NOMO-1 treated with DMSO at 0.1 percent for 48 hours (cell line): ENCODE results near the gene HCK.

Experiments used
- DNase-seq: peaks from one replicate; lab custom pipeline; 2025; ENCODE audit not compliant: unreplicated experiment; lab: John Stamatoyannopoulos, UW

Gene HCK

DNA sequence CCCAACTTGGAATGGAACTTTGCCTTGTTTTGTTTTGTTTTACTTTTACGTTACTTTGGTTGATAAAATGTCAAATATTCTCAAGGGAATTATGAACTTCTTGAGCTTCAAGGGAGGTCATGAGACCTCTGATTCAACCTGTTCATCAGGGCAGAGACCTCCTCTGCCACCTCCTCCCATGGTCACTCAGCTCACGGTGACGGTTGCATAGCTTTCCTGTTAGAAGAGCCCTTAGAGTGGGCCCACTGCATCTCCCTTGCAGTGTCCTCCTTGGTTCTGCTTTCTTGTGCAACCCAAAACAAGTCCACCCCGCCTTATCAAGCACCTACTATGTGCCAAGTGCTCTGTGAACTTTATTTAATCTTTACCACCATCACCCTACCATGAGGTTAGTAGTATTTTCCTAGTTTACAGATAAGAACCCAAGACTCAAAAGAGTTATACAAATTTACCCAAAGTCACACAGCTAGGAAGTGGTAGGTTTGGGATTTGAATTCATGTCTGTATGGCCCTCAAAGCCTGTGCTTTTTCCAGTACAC is 72.9 kb downstream of the HCK start:
- no peak for DNase-seq

DNA sequence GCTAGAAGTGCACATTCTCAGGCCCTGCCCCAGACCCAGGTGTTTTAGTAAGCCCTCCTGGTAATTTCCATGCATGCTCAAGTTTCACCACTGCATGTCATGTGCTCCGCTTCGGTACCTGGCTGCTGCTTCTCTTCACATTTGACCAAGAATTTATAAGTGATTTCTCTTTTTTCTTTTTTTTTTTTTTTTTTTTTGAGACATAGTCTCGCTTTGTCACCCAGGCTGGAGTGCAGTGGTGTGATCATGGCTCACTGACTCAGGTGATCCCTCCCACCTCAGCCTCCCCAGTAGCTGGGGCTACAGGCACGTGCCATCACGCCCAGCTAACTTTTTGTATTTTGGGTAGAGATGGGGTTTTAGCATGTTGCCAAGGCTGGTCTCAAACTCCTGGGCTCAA is 73.5 kb downstream of the HCK start:
- DNase-seq: no peak

DNA sequence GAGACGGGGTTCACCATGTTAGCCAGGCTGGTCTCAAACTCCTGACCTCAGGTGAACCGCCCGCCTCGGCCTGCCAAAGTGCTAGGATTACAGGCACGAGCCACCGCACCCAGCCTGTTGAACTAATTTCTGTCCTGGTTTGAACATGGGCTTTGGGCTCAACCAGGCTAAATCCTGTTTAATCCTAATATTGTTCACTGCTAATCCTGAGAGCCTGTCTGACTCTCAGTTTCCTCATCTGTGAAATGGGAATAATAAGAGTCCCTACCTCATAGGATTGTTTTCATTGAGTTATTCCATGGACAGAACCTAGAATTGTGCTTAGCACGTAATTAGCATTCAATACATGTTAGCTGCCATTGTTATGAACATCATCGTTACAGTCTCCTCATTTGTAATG is 74.9 kb downstream of the HCK start:
- no peak for DNase-seq

DNA sequence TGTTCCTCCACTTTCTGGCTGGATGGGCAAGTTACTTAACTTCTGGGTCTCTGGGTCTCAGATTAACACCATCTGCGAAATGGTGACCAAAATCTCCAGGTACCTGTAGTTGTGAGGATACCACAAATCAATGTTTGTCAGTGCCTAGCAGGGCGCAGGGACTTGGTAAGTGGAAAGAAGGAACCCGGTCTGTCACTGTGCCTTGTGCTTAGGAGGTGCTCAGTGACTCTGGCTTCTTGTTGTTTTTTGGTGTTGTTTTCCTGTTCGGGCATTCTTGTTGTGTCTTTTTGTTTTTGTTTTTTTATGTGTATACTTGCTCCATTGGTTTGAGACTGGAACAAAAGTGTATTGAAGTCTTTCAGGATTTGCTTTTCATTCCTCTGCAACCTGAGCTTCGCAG is 75.3 kb downstream of the HCK start:
- no peak for DNase-seq

DNA sequence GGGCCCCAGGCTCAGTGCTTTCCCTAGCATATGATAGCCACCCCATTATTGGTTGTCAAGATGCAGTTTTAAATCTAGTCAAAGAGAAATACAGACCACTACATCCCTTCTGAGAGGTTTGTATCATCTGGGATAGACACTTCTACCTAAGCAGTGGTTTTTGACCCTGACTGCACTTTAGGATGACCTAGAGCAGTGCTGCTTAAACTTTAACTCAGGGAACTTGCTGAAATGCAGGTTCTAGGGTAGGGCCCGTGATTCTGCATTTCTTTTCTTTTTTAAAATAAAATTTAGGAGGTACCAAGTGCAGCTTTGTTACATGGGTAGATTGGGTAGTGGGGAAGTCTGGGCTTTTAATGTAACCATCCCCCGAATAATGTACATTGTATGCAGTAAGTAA is 76.1 kb downstream of the HCK start:
- DNase-seq: no peak

DNA sequence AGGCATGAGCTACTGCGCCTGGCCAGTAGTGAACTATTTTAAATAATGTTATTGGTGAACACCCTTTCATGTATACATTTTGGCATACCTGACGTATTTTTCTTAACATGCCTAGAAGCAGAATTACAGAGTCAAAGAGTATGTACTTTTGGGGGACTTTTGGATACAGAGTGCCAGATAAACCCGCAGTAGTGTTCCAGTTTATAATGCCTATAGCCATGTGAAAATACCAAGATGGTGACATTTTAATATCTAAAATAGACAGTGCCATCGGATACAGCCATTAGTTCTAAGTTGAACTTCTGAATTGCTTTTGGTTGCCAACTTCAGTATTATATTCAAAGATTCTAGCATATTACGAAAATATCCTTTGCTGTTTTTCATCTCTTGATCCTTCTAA is 77.8 kb downstream of the HCK start:
- DNase-seq: no peak

DNA sequence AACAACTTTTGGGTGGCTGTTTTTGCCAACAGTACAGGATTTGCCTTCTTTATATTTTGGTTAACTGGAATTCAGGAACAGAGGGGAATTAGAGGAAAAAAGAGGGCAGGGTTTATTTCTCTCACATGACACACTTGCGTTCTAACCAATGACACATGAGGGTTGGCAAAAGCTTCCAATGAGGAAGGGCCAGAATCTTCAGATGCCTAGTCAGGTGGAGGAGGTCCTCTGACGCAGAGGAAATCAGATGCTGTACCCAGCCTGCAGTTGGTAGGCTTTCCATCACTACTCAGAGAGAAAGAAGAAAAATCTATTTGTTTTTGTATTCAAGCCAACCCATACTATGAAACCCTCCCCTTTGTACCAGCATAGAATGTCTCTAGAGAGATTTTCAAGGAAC is 78.3 kb downstream of the HCK start:
- DNase-seq: no peak

DNA sequence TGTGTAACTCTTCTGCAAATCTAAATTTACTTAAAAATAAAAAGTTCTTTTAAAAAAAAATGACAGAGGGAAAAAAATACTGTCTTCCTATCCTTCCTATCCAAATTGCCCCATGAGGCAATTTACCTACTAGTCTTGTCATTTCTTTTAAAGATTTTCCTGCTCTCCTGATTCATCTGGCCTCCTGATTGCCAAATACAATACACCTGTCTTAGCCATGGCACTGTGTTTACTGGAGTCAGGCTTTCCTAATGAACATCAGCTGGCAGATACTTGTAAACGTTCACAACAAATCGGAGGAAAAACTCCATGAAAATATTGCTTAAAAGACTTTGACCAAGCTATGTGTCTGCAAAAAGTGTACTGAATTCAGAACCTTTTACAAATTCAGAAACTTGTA is 78.9 kb downstream of the HCK start:
- DNase-seq: no peak

DNA sequence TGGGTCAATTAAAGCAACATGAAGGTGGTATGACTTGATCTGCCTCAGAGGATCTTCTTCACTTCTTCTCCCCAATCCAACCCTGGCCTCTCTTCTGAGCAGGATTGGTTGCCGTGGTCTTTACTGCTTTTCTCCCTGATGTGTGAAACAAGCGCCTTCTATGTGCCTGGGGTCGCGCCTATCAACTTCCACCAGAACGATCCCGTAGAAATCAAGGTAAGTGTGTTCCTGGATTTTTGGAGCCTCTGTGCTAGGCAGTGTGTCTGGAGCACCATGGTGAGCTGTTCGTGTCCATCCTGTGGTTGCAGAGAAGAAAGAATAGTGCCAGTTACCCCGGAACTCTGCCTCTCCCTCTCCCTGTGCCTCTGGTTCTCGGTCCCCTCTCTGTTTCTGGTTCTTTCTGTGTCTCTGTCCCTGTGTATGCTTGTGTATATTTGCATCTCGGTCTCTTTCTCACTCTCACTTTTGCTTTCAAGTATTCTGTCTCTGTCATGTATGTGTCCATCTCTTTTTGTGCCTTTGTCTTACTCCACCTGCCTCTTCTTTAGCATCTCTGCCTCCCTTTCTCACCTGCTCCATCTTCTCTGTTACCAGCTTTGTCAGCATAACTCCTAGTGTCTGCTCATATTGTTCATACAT is 81.0 kb downstream of the HCK start:
- DNase-seq: no peak

DNA sequence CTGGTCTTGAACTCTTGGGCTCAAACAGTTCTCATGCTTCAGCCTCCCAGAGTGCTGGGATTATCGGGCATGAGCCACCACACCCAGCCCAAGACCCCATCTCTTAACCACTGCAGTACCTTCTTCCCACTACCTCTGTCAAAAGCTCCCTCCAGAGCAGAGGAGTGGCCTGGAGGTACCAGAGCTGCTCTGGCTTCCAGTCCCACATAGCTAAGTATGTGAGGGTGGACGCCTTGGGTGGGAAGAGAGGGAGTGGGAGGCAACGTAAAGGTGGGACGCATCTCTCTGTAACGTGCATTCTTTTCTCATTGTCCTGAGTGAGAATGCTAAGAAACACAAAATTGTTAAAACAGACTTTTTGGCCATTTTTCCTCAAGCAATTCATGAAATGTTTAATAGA is 82.0 kb downstream of the HCK start:
- no peak for DNase-seq

DNA sequence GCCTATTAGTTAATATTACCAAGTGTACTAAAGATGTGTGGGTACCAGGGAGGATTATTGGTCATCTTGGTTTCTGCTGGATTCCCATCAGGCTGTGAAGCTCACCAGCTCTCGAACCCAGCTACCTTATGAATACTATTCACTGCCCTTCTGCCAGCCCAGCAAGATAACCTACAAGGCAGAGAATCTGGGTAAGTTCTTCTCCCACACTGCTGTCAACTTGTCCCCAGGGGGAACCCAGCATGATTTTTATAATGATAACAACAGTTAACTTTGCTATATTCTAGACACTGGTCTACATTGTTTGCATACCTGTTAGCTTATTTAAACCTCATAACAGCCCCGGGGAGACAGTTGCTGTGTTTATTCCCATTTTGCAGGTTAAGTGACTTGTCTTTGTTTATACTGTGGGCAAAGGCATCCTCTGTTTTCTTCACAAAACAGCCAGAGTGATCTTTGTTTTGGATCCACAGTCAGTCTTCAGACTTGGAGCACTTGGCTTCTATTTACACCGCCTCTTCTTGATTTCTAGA is 84.0 kb downstream of the HCK start:
- no peak for DNase-seq

DNA sequence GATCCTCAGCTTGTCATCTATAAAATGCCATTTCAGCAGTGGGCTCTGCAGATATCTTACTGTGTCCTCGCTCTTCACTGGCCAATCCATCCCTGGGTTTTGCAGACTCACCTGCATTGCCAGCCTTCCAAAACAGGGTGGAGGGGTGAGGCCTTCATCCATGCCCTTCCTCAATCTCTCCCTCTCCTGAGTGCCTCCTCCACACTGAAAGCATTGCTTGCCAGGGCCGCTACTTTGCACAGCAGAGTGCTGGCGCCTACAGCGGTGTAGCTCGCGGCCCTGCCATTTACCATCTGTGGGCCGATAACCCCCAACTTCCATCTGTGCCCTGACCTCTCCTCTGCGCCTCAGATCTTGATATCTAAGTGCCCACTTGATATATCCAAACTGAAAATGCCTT is 86.9 kb downstream of the HCK start:
- no peak for DNase-seq

DNA sequence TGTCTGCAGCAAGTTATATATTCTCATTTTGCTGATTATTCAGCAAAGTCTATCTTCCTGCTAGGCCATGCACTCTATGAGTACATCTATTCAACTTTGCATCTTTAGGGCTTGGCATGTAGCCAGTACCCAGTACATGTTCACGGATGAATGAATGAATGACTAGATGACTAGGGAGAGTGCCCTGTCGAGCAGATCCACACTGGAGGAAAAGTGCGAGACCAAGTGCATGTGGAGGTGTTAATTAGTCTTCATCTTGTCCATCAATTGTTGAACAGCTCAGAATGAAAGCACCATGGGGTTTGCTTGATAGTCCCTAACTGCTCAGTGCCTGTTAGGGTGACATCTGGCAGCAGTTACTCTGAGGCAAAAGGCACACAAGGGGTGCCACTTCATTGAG is 87.9 kb downstream of the HCK start:
- DNase-seq: no peak

DNA sequence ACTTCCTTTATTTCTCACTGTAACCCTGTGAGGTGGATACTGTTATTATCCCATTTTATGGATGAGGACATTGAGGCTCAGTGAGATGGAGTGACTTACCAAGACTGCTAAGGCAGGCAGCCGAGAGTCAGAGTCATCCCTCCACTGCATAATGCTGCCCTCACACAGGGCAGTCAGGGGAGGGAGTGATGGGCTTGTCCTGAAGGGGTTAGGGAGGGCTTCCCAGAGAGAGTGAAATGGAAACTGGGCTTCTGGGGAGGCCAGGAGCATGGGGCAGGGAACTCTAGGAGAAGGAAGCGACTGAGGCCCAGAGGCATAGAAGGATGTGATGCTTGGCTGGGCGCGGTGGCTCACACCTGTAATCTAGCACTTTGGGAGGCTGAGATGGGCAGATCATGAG is 88.6 kb downstream of the HCK start:
- no peak for DNase-seq

DNA sequence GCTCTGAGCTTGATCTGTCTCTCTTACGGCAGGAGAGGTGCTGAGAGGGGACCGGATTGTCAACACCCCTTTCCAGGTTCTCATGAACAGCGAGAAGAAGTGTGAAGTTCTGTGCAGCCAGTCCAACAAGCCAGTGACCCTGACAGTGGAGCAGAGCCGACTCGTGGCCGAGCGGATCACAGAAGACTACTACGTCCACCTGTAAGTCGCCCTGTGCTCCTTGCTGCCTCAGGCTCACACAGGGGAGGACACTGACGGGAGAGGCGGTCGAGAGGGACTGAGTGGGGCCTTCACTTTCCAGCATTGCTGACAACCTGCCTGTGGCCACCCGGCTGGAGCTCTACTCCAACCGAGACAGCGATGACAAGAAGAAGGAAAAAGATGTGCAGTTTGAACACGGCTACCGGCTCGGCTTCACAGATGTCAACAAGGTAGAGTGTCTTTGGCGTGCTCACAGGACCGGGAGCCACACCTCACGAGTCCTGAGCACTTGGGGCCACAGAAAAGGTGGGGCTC is 89.5 kb downstream of the HCK start:
- no peak for DNase-seq

DNA sequence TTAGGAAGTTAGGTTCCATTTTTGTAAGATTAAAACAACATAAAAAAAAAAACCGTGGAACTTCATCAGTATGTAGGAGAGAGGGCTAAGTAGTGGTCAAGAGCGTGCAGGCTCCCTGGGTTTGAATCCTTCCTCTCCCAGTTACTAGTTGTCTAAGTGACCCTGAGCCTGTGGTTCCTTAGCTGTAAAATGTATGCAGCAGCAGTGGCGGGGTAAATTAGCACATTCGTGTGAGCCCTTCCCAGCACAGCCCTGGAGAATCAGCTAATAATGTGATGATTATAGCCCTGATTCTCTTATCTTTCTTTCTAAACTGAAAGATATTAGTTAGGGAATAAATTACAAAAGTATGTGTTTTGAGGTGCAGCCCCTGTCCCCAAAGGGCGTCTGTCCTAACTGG is 90.0 kb downstream of the HCK start:
- DNase-seq: no peak

DNA sequence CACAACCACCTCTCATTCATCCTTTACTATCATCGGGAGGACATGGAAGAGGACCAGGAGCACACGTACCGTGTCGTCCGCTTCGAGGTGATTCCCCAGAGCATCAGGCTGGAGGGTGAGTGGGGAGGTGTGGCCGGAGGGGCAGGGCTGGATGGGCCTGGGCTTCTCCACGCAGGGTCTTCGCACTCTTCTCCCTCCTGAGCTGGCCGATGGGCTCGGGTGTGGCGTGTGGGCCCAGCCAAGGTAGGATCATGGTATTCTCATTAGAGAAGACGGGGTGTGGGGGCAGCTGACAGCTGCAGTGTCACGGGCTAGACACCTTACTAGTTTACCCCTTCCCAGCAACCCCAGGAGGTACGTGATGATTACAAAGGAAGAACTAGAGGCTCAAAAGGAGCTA is 90.9 kb downstream of the HCK start:
- DNase-seq: no peak

DNA sequence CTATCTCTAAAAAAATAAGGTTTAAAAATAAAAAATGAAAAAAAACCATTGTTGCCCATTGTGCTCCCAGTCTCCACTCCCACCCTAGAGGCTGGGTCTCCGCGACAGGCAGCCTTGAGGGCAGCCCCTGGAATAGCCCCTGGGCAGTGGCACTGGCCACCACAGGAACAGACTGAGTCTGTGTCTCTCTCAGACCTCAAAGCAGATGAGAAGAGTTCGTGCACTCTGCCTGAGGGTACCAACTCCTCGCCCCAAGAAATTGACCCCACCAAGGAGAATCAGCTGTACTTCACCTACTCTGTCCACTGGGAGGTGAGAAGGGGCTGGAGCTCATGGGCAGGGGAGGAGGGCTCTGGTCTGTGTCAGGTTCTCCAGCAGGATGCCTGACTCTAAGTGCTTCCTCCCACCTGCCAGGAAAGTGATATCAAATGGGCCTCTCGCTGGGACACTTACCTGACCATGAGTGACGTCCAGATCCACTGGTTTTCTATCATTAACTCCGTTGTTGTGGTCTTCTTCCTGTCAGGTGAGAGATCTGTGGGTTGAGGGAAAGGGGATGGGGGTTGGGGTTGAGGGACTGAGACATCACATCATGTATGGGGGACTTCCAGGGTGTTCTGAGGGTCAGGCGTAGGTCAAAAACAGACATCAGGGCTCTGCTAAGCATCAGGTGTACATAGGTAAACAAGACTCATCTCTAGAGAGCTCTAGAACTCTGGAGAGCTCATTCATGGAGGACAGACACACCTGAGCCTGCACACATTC is 93.0 kb downstream of the HCK start:
- DNase-seq: no peak

DNA sequence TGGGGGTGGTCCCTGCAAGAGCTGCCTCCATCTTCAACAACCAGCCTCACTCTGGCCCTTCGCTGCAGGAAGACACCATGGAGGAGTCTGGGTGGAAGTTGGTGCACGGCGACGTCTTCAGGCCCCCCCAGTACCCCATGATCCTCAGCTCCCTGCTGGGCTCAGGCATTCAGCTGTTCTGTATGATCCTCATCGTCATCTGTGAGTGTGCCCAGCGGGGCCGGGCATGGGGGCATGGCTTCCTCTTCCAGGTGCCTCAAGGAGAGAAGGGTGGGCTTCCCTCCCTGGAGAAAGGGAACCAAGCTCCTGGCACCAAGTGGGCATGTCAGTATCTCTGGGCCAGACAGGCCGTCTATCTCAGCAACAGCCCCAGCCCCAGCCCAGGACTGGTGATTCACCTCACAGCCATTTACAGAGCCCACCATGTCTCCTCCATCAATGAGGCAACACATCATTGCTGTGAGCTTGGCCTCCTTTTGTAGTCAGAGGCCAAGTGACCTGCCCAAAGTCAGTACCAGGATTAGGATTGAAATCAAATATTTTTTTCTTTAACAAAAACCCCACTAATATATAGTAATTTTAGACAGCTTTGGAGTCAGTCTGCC is 97.6 kb downstream of the HCK start:
- no peak for DNase-seq

DNA sequence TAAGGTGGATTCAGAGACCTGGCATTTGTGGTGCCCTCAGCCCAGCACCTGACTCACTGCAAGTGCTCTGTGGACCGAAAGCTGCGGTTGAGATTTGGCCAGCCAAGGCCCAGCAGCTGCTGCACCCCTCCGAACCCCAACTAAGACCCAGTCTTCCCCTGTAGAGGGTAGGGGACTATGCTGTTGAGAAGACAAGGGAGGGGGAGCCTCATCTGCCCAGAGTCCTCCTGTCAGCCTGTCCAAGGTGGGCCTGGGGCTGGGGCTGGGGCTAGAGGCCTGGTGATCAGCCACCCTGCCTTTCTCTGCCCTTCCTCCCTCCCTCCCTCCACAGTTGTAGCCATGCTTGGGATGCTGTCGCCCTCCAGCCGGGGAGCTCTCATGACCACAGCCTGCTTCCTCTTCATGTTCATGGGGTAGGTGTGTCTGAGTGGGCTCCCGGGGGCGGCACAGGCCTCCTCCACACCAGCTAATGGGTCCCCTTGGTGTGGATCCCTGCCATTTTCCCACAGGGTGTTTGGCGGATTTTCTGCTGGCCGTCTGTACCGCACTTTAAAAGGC is 98.3 kb downstream of the HCK start:
- DNase-seq: no peak
